Karpas-422 (cell line): ENCODE data around the gene PIWIL4. TPM values are rescaled to one million over a fixed set of nuclear protein-coding genes. Genes with fewer than 3 reads are reported as not detected.

ENCODE experiments used
- DNase-seq: peaks from one replicate; pipeline ENCODE4 v3.0.0-alpha.2; 2015
- H2AFZ ChIP-seq: fragments of 200-600 bp; sonication (generic); 2 replicates; pipeline ENCODE4 v1.6.1; 2014; ENCODE audit warnings: antibody characterized with exemption, low read length, mixed read lengths
- H3K27ac ChIP-seq: fragments of 200-600 bp; sonication (generic); 2 replicates; pipeline ENCODE4 v1.5.1; 2014; ENCODE audit warnings: mild to moderate bottlenecking, low read length, moderate library complexity
- H3K27me3 ChIP-seq: fragments of 200-600 bp; sonication (generic); 2 replicates; pipeline ENCODE4 v1.6.1; 2014; ENCODE audit warnings: low read length, mixed read lengths
- H3K36me3 ChIP-seq: fragments of 200-600 bp; sonication (generic); 2 replicates; pipeline ENCODE4 v1.6.1; 2014; ENCODE audit warnings: low read length, mixed read lengths; ENCODE audit not compliant: insufficient read depth
- H3K4me1 ChIP-seq: fragments of 200-600 bp; sonication (generic); 2 replicates; pipeline ENCODE4 v1.6.1; 2014; ENCODE audit warnings: mild to moderate bottlenecking, low read length, mixed read lengths
- H3K4me2 ChIP-seq: fragments of 200-600 bp; sonication (generic); 2 replicates; pipeline ENCODE4 v1.6.1; 2014; ENCODE audit warnings: low read length, low read depth, mild to moderate bottlenecking; ENCODE audit not compliant: poor library complexity, severe bottlenecking
- H3K4me3 ChIP-seq: fragments of 200-600 bp; sonication (generic); 2 replicates; pipeline ENCODE4 v1.5.1; 2014; ENCODE audit warnings: mild to moderate bottlenecking, antibody characterized with exemption, low read length, mixed read lengths
- H3K79me2 ChIP-seq: fragments of 200-600 bp; sonication (generic); 2 replicates; pipeline ENCODE4 v1.6.1; 2014; ENCODE audit warnings: mild to moderate bottlenecking, low read length, mixed read lengths
- H3K9ac ChIP-seq: fragments of 200-600 bp; sonication (generic); 2 replicates; pipeline ENCODE4 v1.6.0; 2014; ENCODE audit warnings: low read length
- H3K9me2 ChIP-seq: fragments of 200-600 bp; sonication (generic), shearing (Covaris generic); replicated peaks from 2 replicates; pipeline ENCODE4 v1.6.0; 2014; ENCODE audit warnings: mild to moderate bottlenecking, low read length, moderate library complexity; ENCODE audit not compliant: insufficient read depth
- H3K9me3 ChIP-seq: fragments of 300-700, 200-600 bp; sonication (generic); 2 replicates; pipeline ENCODE4 v1.6.1; 2014; ENCODE audit warnings: low read length, mixed read lengths
- H4K20me1 ChIP-seq: fragments of 200-600 bp; sonication (generic); 2 replicates; pipeline ENCODE4 v1.6.1; 2014; ENCODE audit warnings: mild to moderate bottlenecking, antibody characterized with exemption, low read length, low read depth; ENCODE audit not compliant: insufficient read depth
- total RNA-seq: library from RNA; depleted of rRNA; stranded (reverse); fragments of >200 nt; shearing (Covaris generic); gene quantifications from 2 replicates; pipeline ENCODE4 v1.2.3, GENCODE V29; 2014; ENCODE audit warnings: low replicate concordance

PIWIL4 gene
- total RNA-seq, 1 experiment from 2014 or later: 0.30 TPM

DNA sequence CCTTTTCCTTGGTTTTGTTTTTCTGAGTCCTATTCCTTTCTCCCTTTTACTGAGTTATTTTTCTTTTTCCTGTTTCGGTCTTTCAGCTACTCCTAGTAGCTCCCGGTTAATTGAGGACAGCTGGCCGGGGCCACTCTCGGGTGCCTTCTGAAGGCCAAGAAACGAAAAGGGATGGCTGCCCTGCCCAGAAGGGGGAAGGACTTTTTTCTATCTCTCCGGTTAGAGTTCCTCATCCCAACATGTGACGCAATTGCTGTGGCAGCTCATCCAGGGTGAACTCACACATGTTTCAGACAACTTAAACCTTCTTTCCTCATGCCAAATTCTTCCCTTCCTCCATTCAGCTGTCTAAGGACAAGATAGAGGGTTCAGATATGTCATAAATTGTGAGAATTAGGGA lies 83.6 kb downstream of the PIWIL4 start:
- DNase-seq: no peak
- Histone ChIP-seq H3K79me2 (no peaks in the 10 kb centered on the region), H2AFZ (no peak overlapping the region), H3K9ac (no peak overlapping the region), H3K36me3 (no peaks in the 10 kb centered on the region), H3K27me3 (no peaks in the 10 kb centered on the region), H3K4me1 (no peaks in the 10 kb centered on the region), H4K20me1 (no peaks in the 10 kb centered on the region), H3K9me3 (no peaks in the 10 kb centered on the region), H3K4me3 (no peak overlapping the region), H3K9me2 (no peaks in the 10 kb centered on the region), H3K4me2 (no peak overlapping the region), H3K27ac (no peak overlapping the region)

DNA sequence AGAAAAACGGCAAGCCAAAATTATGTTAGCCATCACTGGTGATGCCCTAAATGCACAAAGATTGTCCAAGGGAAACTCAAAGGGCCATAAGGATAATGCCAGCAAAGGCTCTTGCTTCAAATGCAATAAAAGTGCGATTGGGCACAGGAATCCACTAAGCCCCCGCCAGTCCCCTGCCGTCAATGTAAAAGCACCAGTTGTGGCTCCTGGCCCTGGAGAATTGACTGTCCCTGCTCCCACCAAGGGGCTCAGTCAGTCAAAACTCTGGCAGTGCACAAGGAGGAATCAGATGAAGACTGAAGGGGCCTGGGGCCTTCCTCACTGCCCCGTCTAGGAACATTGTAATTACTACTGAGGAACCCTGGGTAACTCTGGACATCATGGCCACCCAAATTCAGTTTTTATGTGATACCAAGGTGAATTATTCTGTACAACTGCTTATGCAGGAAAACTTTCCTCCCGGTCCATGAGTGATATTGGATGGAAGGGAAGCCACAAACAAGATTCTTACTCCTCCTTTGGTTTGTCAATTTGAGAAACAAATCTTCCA lies 85.6 kb downstream of the PIWIL4 start:
- Histone ChIP-seq H3K27me3 (no peaks in the 10 kb centered on the region), H2AFZ (no peak overlapping the region), H3K9me2 (no peaks in the 10 kb centered on the region), H4K20me1 (no peaks in the 10 kb centered on the region), H3K4me2 (no peak overlapping the region), H3K9ac (no peak overlapping the region), H3K4me1 (no peaks in the 10 kb centered on the region), H3K4me3 (no peak overlapping the region), H3K27ac (no peak overlapping the region), H3K36me3 (no peaks in the 10 kb centered on the region), H3K79me2 (no peaks in the 10 kb centered on the region), H3K9me3 (no peaks in the 10 kb centered on the region)
- no peak for DNase-seq

DNA sequence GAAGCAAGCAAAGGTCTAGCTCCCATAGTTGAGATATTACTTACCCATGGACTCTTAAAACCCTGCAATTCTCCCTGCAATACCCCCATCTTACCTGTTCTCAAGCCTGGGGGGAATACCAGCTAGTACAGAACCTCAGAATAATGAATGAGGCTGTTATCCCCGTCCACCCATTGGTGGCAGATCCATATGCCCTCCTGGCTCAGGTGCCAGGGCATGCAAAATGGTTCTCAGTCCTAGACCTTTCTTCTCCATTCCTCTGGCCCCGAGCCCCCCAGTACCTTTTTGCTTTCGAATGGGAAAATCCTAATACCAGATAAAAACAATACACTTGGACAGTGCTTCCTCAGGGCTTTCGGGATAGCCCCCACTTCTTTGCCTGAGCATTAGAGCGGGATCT lies 86.4 kb downstream of the PIWIL4 start:
- no peak overlapping the region for H3K4me2 ChIP-seq
- no peak overlapping the region for H3K27ac ChIP-seq
- no peak overlapping the region for H2AFZ ChIP-seq
- no peaks in the 10 kb centered on the region for H3K4me1 ChIP-seq
- no peaks in the 10 kb centered on the region for H3K9me3 ChIP-seq
- H3K9me2 ChIP-seq: no peaks in the 10 kb centered on the region
- H3K36me3 ChIP-seq: no peaks in the 10 kb centered on the region
- H4K20me1 ChIP-seq: no peaks in the 10 kb centered on the region
- H3K9ac ChIP-seq: no peak overlapping the region
- H3K4me3 ChIP-seq: no peak overlapping the region
- DNase-seq: no peak
- no peaks in the 10 kb centered on the region for H3K79me2 ChIP-seq
- no peaks in the 10 kb centered on the region for H3K27me3 ChIP-seq

DNA sequence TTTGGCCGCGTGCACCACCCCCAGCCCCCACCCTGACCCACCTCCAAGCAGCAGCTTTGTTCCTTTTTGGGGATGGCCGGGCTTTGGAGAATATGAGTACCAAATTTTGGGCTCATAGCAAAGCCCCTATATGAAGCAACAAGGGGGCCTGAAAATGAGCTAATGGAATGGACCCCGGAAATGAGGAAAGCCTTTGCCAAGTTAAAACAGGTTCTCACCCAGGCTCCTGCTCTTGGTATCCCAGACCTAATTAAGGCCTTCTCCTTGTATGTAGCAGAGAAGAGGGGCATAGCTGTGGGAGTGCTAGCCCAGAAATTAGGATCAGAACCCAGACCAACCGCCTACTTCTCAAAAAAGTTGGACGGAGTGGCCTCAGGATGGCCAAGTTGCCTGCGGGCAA lies 87.0 kb downstream of the PIWIL4 start:
- Histone ChIP-seq H3K4me1 (no peaks in the 10 kb centered on the region), H3K9me3 (no peaks in the 10 kb centered on the region), H3K4me2 (no peak overlapping the region), H2AFZ (no peak overlapping the region), H3K9ac (no peak overlapping the region), H3K9me2 (no peaks in the 10 kb centered on the region), H3K79me2 (no peaks in the 10 kb centered on the region), H3K27ac (no peak overlapping the region), H3K36me3 (no peaks in the 10 kb centered on the region), H3K4me3 (no peak overlapping the region), H3K27me3 (no peaks in the 10 kb centered on the region), H4K20me1 (no peaks in the 10 kb centered on the region)
- no peak for DNase-seq

DNA sequence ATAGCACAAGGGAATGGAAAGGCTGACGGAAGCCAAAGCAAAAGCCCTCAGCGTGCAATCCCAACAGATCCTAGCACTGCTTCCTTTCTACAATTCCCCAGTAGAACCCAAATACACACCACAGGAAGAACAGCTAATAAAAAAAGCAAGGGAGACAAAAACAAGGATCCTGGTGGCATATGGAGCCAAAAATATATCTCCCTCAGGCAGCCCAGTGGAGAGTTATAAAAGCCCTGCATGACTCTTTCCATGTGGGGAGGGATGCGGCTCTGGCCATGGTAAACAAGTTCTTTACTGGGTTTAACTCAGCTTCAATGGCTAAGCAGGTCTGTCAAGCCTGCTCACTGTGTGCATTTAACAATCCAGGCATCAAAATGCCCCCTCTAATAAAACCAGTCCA lies 88.1 kb downstream of the PIWIL4 start:
- H3K4me1 ChIP-seq: no peaks in the 10 kb centered on the region
- no peaks in the 10 kb centered on the region for H3K9me3 ChIP-seq
- no peak overlapping the region for H3K27ac ChIP-seq
- H4K20me1 ChIP-seq: no peaks in the 10 kb centered on the region
- H3K4me3 ChIP-seq: no peak overlapping the region
- H2AFZ ChIP-seq: no peak overlapping the region
- no peak overlapping the region for H3K9ac ChIP-seq
- no peaks in the 10 kb centered on the region for H3K79me2 ChIP-seq
- H3K9me2 ChIP-seq: no peaks in the 10 kb centered on the region
- no peaks in the 10 kb centered on the region for H3K36me3 ChIP-seq
- H3K4me2 ChIP-seq: no peak overlapping the region
- no peak for DNase-seq
- no peaks in the 10 kb centered on the region for H3K27me3 ChIP-seq

DNA sequence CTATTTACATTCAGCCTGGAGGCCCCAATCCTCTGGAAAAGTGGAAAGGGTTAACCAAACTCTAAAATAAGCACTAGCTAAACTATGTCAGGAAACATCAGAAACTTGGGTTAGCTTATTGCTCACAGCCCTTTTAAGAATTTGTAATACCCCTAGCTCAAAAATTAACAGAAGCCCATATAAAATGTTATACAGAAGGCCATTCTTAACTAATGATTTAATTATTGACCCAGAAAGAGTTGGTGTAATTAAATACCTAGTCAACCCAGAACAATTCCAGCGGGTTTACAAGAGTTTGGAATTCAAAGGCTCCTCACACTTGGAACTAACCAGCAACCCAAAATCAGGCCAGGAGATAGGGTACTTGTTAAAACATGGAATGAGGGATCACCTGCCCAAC lies 88.8 kb downstream of the PIWIL4 start:
- DNase-seq: no peak
- H3K36me3 ChIP-seq: no peaks in the 10 kb centered on the region
- no peak overlapping the region for H3K27ac ChIP-seq
- no peaks in the 10 kb centered on the region for H3K79me2 ChIP-seq
- H3K9me3 ChIP-seq: no peaks in the 10 kb centered on the region
- H3K27me3 ChIP-seq: no peaks in the 10 kb centered on the region
- H3K4me1 ChIP-seq: no peaks in the 10 kb centered on the region
- H3K4me3 ChIP-seq: no peak overlapping the region
- H3K9ac ChIP-seq: no peak overlapping the region
- no peaks in the 10 kb centered on the region for H3K9me2 ChIP-seq
- H3K4me2 ChIP-seq: no peak overlapping the region
- no peaks in the 10 kb centered on the region for H4K20me1 ChIP-seq
- no peak overlapping the region for H2AFZ ChIP-seq

DNA sequence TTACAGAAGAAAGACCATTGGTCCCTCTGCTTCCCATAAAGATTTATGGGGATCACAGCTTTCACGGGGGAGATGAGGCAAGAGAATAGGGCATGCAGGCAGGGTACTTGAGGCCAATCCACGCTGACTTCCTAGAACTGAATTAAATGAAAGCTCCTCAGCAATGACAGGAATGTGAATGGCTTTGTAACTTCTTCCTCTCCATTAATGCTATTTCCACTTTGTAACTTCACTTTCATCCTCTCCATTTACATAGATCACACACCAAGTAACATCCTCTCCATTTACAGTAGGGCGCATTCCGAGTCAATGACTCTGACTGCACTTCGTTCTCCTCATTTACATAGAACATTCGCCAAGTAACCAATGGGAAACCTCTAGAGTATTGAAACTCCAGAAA lies 89.8 kb downstream of the PIWIL4 start:
- Histone ChIP-seq H2AFZ (no peak overlapping the region), H3K4me3 (no peak overlapping the region), H3K27ac (no peak overlapping the region), H3K36me3 (no peaks in the 10 kb centered on the region), H3K9me3 (no peaks in the 10 kb centered on the region), H3K9ac (no peak overlapping the region), H3K79me2 (no peaks in the 10 kb centered on the region), H3K9me2 (no peaks in the 10 kb centered on the region), H3K4me1 (no peaks in the 10 kb centered on the region), H3K27me3 (no peaks in the 10 kb centered on the region), H4K20me1 (no peaks in the 10 kb centered on the region), H3K4me2 (no peak overlapping the region)
- DNase-seq: no peak

DNA sequence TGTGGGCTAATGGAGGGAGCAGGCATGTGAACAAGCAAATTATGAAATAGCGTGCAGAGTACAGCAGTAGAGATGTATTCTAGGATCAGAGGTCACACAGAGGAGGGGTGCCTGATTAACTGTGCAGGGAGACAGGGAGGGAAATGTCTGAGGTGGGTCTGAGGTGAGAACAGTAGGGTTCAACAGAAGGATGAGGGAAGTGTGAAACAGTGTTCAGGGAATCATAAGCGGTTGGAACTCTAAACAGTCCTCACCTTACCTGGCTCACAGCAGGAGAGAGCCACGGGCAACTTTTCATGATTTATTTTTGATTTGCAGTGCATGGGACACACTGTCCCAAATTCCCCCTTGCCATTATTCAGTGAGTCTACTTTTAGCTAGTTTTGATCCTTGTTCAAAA lies 90.5 kb downstream of the PIWIL4 start:
- no peaks in the 10 kb centered on the region for H3K9me2 ChIP-seq
- no peak overlapping the region for H3K9ac ChIP-seq
- no peak overlapping the region for H3K27ac ChIP-seq
- no peak for DNase-seq
- no peaks in the 10 kb centered on the region for H3K9me3 ChIP-seq
- H2AFZ ChIP-seq: no peak overlapping the region
- no peaks in the 10 kb centered on the region for H3K36me3 ChIP-seq
- no peak overlapping the region for H3K4me2 ChIP-seq
- no peaks in the 10 kb centered on the region for H4K20me1 ChIP-seq
- H3K27me3 ChIP-seq: no peaks in the 10 kb centered on the region
- H3K4me1 ChIP-seq: no peaks in the 10 kb centered on the region
- no peak overlapping the region for H3K4me3 ChIP-seq
- H3K79me2 ChIP-seq: no peaks in the 10 kb centered on the region

DNA sequence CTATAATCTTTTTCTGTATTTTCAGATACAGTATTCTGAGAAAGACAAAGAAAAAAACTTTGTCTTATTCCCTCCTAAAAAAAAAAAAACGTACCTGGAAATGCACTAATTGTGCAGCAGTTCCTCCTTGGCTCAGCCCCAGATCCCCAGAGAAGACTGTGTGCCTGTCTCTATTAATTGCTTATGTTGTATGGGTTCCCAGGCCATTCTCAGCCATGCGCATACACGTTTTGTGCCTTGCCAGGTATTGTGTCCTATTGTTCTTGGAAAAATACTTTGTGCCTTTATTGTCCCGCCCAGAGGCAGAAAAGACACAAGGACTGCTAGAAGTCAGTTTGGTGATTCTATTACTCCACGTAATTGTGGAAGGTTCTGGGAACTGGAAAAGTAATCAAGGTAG lies 91.2 kb downstream of the PIWIL4 start:
- Histone ChIP-seq H4K20me1 (no peaks in the 10 kb centered on the region), H3K9ac (no peak overlapping the region), H3K36me3 (no peaks in the 10 kb centered on the region), H3K27me3 (0 out of 2 replicates have a peak, but pooled peaks cover 4% of the 10 kb centered on the region), H3K27ac (no peak overlapping the region), H3K79me2 (no peaks in the 10 kb centered on the region), H3K4me1 (no peaks in the 10 kb centered on the region), H3K4me3 (no peak overlapping the region), H3K9me3 (no peaks in the 10 kb centered on the region), H2AFZ (no peak overlapping the region), H3K4me2 (no peak overlapping the region), H3K9me2 (no peaks in the 10 kb centered on the region)
- no peak for DNase-seq
